ENCODE results near the gene PKP2.

The PKP2 gene

GRCh38 chr12:32794281-32794680 lies 102.3 kb downstream of the PKP2 start:
- Histone ChIP-seq H3K36me3 (ENCODE audit: control insufficient read depth in 4 of 4, insufficient read depth in 4 of 4, low read length in 3 of 4) (peaks cover 0 to 9% (median 1%) of the 10 kb centered on the region in 4 experiments), H3K4me3 (ENCODE audit: control insufficient read depth in 1 of 7, extremely low read depth in 1 of 7, insufficient read depth in 4 of 7, low read depth in 2 of 7, low read length in 6 of 7) (no peak overlapping the region), H3K27me3 (replicated peaks in 2 of 5; ENCODE audit: control insufficient read depth in 4 of 5, insufficient read depth in 5 of 5, low read length in 4 of 5) (no peaks in the 10 kb centered on the region), H3K27ac (ENCODE audit: insufficient read depth in 1 of 2, low read depth in 1 of 2, low read length in 2 of 2, poor library complexity in 1 of 2, severe bottlenecking in 2 of 2) (no peak overlapping the region), H3K9me3 (ENCODE audit: control extremely low read depth in 1 of 5, control insufficient read depth in 4 of 5, insufficient read depth in 2 of 5, low read depth in 1 of 5, low read length in 4 of 5) (no peaks in the 10 kb centered on the region), H3K4me1 (ENCODE audit: control extremely low read depth in 1 of 4, control insufficient read depth in 4 of 4, insufficient read depth in 4 of 4, low read length in 3 of 4) (no peaks in the 10 kb centered on the region)
- POLR2A ChIA-PET = no interaction called here
- CTCF ChIA-PET = interaction anchor here (0.6 kb wide), 1 partner anchor 37 kb away, joined by 3 read pairs; no protein-coding TSS in a partner anchor
- no CpG with 5 or more reads among the region's 4 CpGs for WGBS (ENCODE audit: insufficient coverage)
- DNase-seq = no peak

- 38% methylated on average over 1 of the region's 2 CpGs for WGBS (ENCODE audit: insufficient coverage)
Observed at GRCh38 chr12:32789916-32790315, 106.7 kb downstream of the PKP2 start.

GRCh38 chr12:32789446-32789845 lies 107.1 kb downstream of the PKP2 start:
- POLR2A ChIA-PET = no interaction called here
- Histone ChIP-seq H3K9me3 (ENCODE audit: control extremely low read depth in 1 of 5, control insufficient read depth in 4 of 5, insufficient read depth in 2 of 5, low read depth in 1 of 5, low read length in 4 of 5) (no peaks in the 10 kb centered on the region), H3K4me1 (ENCODE audit: control extremely low read depth in 1 of 4, control insufficient read depth in 4 of 4, insufficient read depth in 4 of 4, low read length in 3 of 4) (no peaks in the 10 kb centered on the region), H3K4me3 (ENCODE audit: control insufficient read depth in 1 of 7, extremely low read depth in 1 of 7, insufficient read depth in 4 of 7, low read depth in 2 of 7, low read length in 6 of 7) (no peak overlapping the region), H3K36me3 (ENCODE audit: control insufficient read depth in 4 of 4, insufficient read depth in 4 of 4, low read length in 3 of 4) (peaks cover 0 to 4% (median 1%) of the 10 kb centered on the region in 4 experiments), H3K27me3 (replicated peaks in 2 of 5; ENCODE audit: control insufficient read depth in 4 of 5, insufficient read depth in 5 of 5, low read length in 4 of 5) (no peaks in the 10 kb centered on the region), H3K27ac (ENCODE audit: insufficient read depth in 1 of 2, low read depth in 1 of 2, low read length in 2 of 2, poor library complexity in 1 of 2, severe bottlenecking in 2 of 2) (no peak overlapping the region)
- no peak for DNase-seq
- CTCF ChIA-PET = interaction anchor here (1.2 kb wide), 1 partner anchor 34 kb away, joined by 4 read pairs; the partner anchor contains the start of gene YARS2

More at GRCh38 chr12:32789916-32790315, 106.7 kb downstream of the PKP2 start:
- peaks cover 0 to 4% (median 1%) of the 10 kb centered on the region in 4 experiments for H3K36me3 ChIP-seq (ENCODE audit: control insufficient read depth in 4 of 4, insufficient read depth in 4 of 4, low read length in 3 of 4)
- no peaks in the 10 kb centered on the region for H3K9me3 ChIP-seq (ENCODE audit: control extremely low read depth in 1 of 5, control insufficient read depth in 4 of 5, insufficient read depth in 2 of 5, low read depth in 1 of 5, low read length in 4 of 5)
- H3K27ac ChIP-seq (ENCODE audit: insufficient read depth in 1 of 2, low read depth in 1 of 2, low read length in 2 of 2, poor library complexity in 1 of 2, severe bottlenecking in 2 of 2) = no peak overlapping the region
- no peak overlapping the region for H3K4me3 ChIP-seq (ENCODE audit: control insufficient read depth in 1 of 7, extremely low read depth in 1 of 7, insufficient read depth in 4 of 7, low read depth in 2 of 7, low read length in 6 of 7)
- CTCF ChIA-PET = no interaction called here
- DNase-seq = no peak
- H3K4me1 ChIP-seq (ENCODE audit: control extremely low read depth in 1 of 4, control insufficient read depth in 4 of 4, insufficient read depth in 4 of 4, low read length in 3 of 4) = no peaks in the 10 kb centered on the region
- H3K27me3 ChIP-seq (replicated peaks in 2 of 5; ENCODE audit: control insufficient read depth in 4 of 5, insufficient read depth in 5 of 5, low read length in 4 of 5) = no peaks in the 10 kb centered on the region
- POLR2A ChIA-PET = no interaction called here

GRCh38 chr12:32788405-32788804 lies 108.2 kb downstream of the PKP2 start:
- H3K4me3 ChIP-seq (ENCODE audit: control insufficient read depth in 1 of 7, extremely low read depth in 1 of 7, insufficient read depth in 4 of 7, low read depth in 2 of 7, low read length in 6 of 7) = no peak overlapping the region
- H3K27ac ChIP-seq (ENCODE audit: insufficient read depth in 1 of 2, low read depth in 1 of 2, low read length in 2 of 2, poor library complexity in 1 of 2, severe bottlenecking in 2 of 2) = no peak overlapping the region
- H3K9me3 ChIP-seq (ENCODE audit: control extremely low read depth in 1 of 5, control insufficient read depth in 4 of 5, insufficient read depth in 2 of 5, low read depth in 1 of 5, low read length in 4 of 5) = no peaks in the 10 kb centered on the region
- POLR2A ChIA-PET = no interaction called here
- no peaks in the 10 kb centered on the region for H3K27me3 ChIP-seq (replicated peaks in 2 of 5; ENCODE audit: control insufficient read depth in 4 of 5, insufficient read depth in 5 of 5, low read length in 4 of 5)
- 97% methylated on average over 3 of the region's 4 CpGs for WGBS (ENCODE audit: insufficient coverage)
- CTCF ChIA-PET = interaction anchor here (1.2 kb wide), 1 partner anchor 32 kb away, joined by 4 read pairs; the partner anchor contains the start of gene YARS2
- DNase-seq = no peak
- H3K4me1 ChIP-seq (ENCODE audit: control extremely low read depth in 1 of 4, control insufficient read depth in 4 of 4, insufficient read depth in 4 of 4, low read length in 3 of 4) = no peaks in the 10 kb centered on the region
- H3K36me3 ChIP-seq (ENCODE audit: control insufficient read depth in 4 of 4, insufficient read depth in 4 of 4, low read length in 3 of 4) = peaks cover 0 to 4% (median 1%) of the 10 kb centered on the region in 4 experiments

- DNase-seq = no peak
- ChIA-PET CTCF (no interaction called here), POLR2A (no interaction called here)
- Histone ChIP-seq H3K4me1 (ENCODE audit: control extremely low read depth in 1 of 4, control insufficient read depth in 4 of 4, insufficient read depth in 4 of 4, low read length in 3 of 4) (no peaks in the 10 kb centered on the region), H3K27me3 (replicated peaks in 2 of 5; ENCODE audit: control insufficient read depth in 4 of 5, insufficient read depth in 5 of 5, low read length in 4 of 5) (no peaks in the 10 kb centered on the region), H3K27ac (ENCODE audit: insufficient read depth in 1 of 2, low read depth in 1 of 2, low read length in 2 of 2, poor library complexity in 1 of 2, severe bottlenecking in 2 of 2) (no peak overlapping the region), H3K36me3 (ENCODE audit: control insufficient read depth in 4 of 4, insufficient read depth in 4 of 4, low read length in 3 of 4) (no peaks in the 10 kb centered on the region), H3K9me3 (ENCODE audit: control extremely low read depth in 1 of 5, control insufficient read depth in 4 of 5, insufficient read depth in 2 of 5, low read depth in 1 of 5, low read length in 4 of 5) (no peaks in the 10 kb centered on the region), H3K4me3 (ENCODE audit: control insufficient read depth in 1 of 7, extremely low read depth in 1 of 7, insufficient read depth in 4 of 7, low read depth in 2 of 7, low read length in 6 of 7) (no peak overlapping the region)
- WGBS (ENCODE audit: insufficient coverage) = 89% methylated on average over 4 of the region's 5 CpGs
Observed at GRCh38 chr12:32785557-32785956, 111.0 kb downstream of the PKP2 start.

DNA sequence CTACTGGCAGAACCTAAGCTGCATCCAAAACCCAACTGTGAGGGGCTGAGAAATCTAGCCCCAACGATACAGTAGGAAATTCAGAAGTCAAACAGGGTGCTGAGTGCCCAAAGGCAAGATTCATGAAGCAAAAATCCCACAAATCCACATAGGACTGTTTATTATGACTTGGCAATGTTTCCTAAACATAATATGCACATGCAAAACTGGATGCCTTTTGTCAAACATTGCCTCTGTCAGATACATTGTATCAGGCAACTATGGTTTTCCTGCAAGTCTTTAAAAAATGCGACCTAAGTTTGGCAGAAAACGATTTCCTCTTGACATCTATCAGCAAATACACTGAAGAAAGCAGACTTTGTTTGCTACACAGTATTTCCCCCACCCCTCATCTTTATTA lies 113.5 kb downstream of the PKP2 start:
- 100% methylated on average over 1 of the region's 3 CpGs for WGBS (ENCODE audit: insufficient coverage)

DNA sequence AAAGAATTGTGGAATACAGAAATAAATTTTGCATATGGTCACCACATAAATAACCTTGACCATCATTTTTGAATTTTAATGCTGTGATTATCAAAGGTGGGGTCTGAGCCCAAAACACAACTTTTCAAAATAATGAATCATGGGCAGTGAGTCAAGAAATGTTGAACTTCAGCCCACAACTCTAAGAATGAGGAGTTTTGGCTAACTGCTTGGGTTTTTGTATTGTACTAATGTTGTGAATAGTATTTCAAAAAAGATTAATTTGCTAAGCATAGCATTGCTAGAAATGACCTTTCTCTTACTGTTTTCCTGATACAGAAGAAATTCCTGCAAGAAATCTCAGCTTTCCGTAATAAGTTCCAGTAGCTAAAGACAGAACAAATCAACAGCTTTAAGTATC lies 116.5 kb downstream of the PKP2 start:
- no peaks in the 10 kb centered on the region for H3K9me3 ChIP-seq (ENCODE audit: control extremely low read depth in 1 of 5, control insufficient read depth in 4 of 5, insufficient read depth in 2 of 5, low read depth in 1 of 5, low read length in 4 of 5)
- no peak overlapping the region for H3K27ac ChIP-seq (ENCODE audit: insufficient read depth in 1 of 2, low read depth in 1 of 2, low read length in 2 of 2, poor library complexity in 1 of 2, severe bottlenecking in 2 of 2)
- H3K4me1 ChIP-seq (ENCODE audit: control extremely low read depth in 1 of 4, control insufficient read depth in 4 of 4, insufficient read depth in 4 of 4, low read length in 3 of 4) = no peaks in the 10 kb centered on the region
- ChIA-PET CTCF (no interaction called here), POLR2A (no interaction called here)
- peaks cover 0 to 3% (median 2%) of the 10 kb centered on the region in 5 experiments for H3K27me3 ChIP-seq (replicated peaks in 2 of 5; ENCODE audit: control insufficient read depth in 4 of 5, insufficient read depth in 5 of 5, low read length in 4 of 5)
- 100% methylated on average over 1 of the region's 1 CpG for WGBS (ENCODE audit: insufficient coverage)
- H3K36me3 ChIP-seq (ENCODE audit: control insufficient read depth in 4 of 4, insufficient read depth in 4 of 4, low read length in 3 of 4) = no peaks in the 10 kb centered on the region
- no peak overlapping the region for H3K4me3 ChIP-seq (ENCODE audit: control insufficient read depth in 1 of 7, extremely low read depth in 1 of 7, insufficient read depth in 4 of 7, low read depth in 2 of 7, low read length in 6 of 7)
- DNase-seq = no peak

More for the DNA sequence above, 113.5 kb downstream of the PKP2 start:
- no peak for DNase-seq
- ChIA-PET POLR2A (no interaction called here), CTCF (no interaction called here)
- H3K4me1 ChIP-seq (ENCODE audit: control extremely low read depth in 1 of 4, control insufficient read depth in 4 of 4, insufficient read depth in 4 of 4, low read length in 3 of 4) = no peaks in the 10 kb centered on the region
- no peaks in the 10 kb centered on the region for H3K36me3 ChIP-seq (ENCODE audit: control insufficient read depth in 4 of 4, insufficient read depth in 4 of 4, low read length in 3 of 4)
- no peaks in the 10 kb centered on the region for H3K9me3 ChIP-seq (ENCODE audit: control extremely low read depth in 1 of 5, control insufficient read depth in 4 of 5, insufficient read depth in 2 of 5, low read depth in 1 of 5, low read length in 4 of 5)
- no peak overlapping the region for H3K4me3 ChIP-seq (ENCODE audit: control insufficient read depth in 1 of 7, extremely low read depth in 1 of 7, insufficient read depth in 4 of 7, low read depth in 2 of 7, low read length in 6 of 7)
- H3K27ac ChIP-seq (ENCODE audit: insufficient read depth in 1 of 2, low read depth in 1 of 2, low read length in 2 of 2, poor library complexity in 1 of 2, severe bottlenecking in 2 of 2) = no peak overlapping the region
- peaks cover 0 to 3% (median 0%) of the 10 kb centered on the region in 5 experiments for H3K27me3 ChIP-seq (replicated peaks in 2 of 5; ENCODE audit: control insufficient read depth in 4 of 5, insufficient read depth in 5 of 5, low read length in 4 of 5)
